GM19043 (cell line): ENCODE results near the gene ITGA2.
"Not testable (repeated sequence)": the region's sequence is repeated elsewhere in the genome, so short reads cannot be mapped to it uniquely, and the experiment has no call there.

Source experiments
- ATAC-seq: cut with Tn5 transposase; IDR thresholded peaks from one replicate; pipeline ENCODE4 v1.9.1; 2021; ENCODE audit warnings: low read depth; ENCODE audit not compliant: unreplicated experiment

Gene ITGA2

DNA sequence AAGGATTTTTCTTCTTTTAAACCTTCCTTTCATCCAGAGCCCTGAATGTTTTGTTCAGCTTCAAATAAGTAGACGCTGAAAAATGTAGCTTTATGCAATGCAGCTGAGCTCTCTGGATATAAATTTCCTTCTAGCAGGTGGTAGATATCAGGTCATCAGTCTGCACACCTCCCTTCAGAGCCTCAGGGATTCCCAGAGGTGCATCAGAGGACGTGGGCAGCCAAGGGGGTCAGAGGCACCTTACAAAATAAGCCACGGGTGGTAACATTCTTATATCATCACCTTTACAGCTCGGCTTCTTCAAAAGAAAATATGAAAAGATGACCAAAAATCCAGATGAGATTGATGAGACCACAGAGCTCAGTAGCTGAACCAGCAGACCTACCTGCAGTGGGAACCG lies 101.1 kb downstream of the ITGA2 start:
- ATAC-seq = no peak

GRCh38 chr5:53091289-53091688 lies 102.1 kb downstream of the ITGA2 start:
- no peak for ATAC-seq

DNA sequence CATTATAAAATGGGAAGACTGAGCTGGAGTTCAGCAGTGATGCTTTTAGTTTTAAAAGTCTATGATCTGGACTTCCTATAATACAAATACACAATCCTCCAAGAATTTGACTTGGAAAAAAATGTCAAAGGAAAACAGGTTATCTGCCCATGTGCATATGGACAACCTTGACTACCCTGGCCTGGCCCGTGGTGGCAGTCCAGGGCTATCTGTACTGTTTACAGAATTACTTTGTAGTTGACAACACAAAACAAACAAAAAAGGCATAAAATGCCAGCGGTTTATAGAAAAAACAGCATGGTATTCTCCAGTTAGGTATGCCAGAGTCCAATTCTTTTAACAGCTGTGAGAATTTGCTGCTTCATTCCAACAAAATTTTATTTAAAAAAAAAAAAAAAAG lies 103.1 kb downstream of the ITGA2 start:
- ATAC-seq = no peak

DNA sequence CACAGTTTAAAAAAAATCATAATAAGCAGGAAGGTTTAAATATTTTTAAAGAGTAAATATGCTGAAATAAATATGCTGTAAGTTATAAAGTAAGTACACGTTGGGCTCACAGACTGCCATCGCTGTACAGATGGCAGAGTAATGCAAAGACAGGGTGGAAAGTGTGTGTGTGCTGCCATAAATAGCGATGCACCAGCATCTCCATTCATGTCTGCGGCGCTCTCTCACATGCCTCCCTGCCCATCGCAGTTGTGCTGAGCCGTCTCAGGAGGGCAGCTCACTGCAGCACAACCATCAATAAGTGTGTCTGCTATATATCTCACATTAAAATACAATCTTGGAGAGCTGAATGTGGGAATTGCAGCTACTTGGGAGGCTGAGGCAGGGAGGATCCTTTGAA lies 106.1 kb downstream of the ITGA2 start:
- no peak for ATAC-seq

DNA sequence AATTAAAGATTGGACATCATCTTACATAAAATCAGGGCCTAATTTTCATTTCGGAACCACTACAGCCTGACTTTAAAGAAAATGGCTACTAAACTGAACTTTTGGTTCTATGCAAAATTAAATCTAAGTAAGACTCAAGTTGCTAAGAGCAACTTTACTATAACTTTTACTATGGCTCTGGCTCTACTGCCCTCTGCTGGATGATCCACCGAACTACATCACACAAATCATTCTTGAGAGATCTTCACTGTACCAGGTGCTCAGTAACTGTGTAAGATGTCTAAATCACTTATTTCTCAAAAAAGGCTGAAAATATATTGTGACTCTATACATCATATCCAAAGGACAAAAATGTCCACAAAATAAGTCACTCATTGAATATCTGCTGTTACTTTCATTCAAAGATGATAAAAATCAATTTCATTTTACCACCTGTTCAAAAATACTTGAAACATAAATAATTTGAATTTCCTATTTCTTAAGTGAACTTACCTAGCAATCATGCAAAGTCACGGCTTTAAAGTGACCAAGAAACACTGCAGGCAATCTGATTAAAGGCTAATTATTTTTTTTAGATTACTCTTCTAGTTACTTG lies 106.9 kb downstream of the ITGA2 start:
- ATAC-seq = peak; percentile 67

- ATAC-seq = peak; percentile 45
These were observed 110.4 kb downstream of the ITGA2 start for GRCh38 chr5:53099546-53099945.

DNA sequence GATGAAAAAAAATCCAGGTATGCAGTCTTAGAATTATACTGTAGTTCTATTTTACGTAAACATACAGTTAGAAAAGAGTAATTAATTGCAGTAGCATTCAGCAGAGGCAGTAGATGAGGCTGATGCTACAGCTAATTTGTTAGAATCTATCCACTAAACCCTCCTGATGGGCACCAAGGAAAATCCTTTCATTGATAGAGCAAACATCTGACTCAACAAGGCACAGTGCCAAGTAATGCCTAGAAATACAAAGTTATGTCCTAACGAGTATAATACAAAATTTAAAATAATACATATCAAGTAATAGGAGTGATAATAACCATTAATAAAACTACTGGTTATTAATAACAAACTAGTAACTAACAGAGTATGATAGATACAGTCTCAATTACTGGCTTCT lies 111.5 kb downstream of the ITGA2 start:
- no peak for ATAC-seq

- ATAC-seq = no peak
These were observed 116.6 kb downstream of the ITGA2 start for GRCh38 chr5:53105611-53106300.

- peak; percentile 7 for ATAC-seq
These were observed 119.9 kb downstream of the ITGA2 start for GRCh38 chr5:53109056-53109442.

DNA sequence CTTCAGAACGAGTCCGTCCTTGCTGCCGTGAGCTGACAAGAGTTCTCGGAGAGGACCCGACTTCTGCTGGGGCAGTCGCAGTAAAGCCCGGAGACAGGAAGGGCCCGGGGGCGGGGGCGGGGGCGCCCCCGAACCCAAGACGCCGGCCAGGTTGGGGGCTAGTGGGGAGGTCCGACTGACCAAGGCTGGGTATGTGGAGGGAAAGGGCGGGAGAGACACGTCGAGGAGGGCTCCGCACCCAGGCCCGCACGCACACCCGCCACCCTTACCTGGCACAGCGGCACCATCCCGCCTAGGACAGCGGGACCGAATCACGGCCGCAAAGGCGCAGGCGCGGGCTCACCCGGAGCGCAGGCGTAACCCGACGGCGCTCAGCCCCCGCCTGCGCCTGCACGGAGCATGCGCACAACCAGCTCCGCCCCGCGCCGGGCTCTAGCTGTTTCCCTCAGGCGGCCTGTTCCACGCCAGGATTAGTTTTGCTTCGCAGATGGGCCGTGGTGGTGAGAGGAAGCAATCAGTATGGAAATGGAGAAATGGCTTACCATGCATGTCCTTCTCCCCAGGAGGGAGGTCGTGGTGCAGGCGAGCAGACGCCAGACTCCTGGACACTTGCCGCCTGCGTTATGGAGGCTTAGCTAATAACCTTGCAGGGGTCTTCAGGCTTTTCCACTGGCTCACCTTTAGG lies 120.4 kb downstream of the ITGA2 start, which contains the start of gene MOCS2:
Gene MOCS2, minus strand, starts transcription at position 315 of the 685 bp plus-strand sequence. CDS start 2,583 bp downstream, outside the sequence.
- peak; percentile 95 for ATAC-seq

DNA sequence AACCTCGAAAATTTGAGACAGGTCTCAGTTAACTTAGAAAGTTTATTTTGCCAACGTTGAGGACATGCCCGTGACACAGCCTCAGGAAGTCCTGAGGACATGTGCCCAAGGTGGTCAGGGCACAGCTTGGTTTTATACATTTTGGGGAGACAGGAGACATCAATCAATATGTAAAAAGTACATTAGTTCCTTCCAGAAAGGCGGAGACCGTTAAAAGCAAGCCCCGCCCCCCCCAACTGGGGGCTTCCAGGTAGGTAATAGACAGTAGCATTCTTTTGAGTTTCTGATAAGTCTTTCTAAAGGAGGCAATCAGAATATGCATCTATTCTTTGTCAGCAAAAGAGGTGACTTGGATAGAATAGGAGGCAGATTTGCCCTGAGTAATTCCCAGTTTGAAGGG lies 121.0 kb downstream of the ITGA2 start:
- no peak for ATAC-seq

DNA sequence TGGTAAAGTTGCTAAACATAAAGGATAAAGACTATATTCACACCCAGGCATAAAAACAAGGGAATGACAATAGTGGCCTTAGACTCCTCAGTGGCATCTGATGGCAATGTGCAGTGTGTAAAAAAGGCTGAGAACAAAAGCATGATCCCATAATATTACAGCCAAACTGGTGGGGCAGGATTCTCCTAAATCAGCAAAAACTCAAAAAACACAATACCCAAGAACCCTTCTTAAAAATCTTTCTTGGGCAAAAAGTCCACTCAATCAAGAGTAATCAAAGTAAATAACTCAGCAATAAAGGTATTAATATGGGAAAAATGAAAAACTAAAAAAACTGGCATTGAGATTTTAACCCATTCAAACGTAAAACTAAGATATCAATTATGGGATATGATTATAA lies 122.0 kb downstream of the ITGA2 start:
- ATAC-seq = no peak

- ATAC-seq = not testable (repeated sequence)
These were observed 123.2 kb downstream of the ITGA2 start for GRCh38 chr5:53112307-53112706.

- ATAC-seq = no peak
These were observed 123.8 kb downstream of the ITGA2 start for GRCh38 chr5:53112909-53113308.

- no peak for ATAC-seq
These were observed 124.8 kb downstream of the ITGA2 start for GRCh38 chr5:53113947-53114346.

- no peak for ATAC-seq
These were observed 125.8 kb downstream of the ITGA2 start for GRCh38 chr5:53114988-53115387.

- ATAC-seq = no peak
These were observed 127.4 kb downstream of the ITGA2 start for GRCh38 chr5:53116597-53116996.

- ATAC-seq = no peak
These were observed 129.7 kb downstream of the ITGA2 start for GRCh38 chr5:53118879-53119278.

GRCh38 chr5:53120165-53120564 lies 131.0 kb downstream of the ITGA2 start:
- no peak for ATAC-seq

DNA sequence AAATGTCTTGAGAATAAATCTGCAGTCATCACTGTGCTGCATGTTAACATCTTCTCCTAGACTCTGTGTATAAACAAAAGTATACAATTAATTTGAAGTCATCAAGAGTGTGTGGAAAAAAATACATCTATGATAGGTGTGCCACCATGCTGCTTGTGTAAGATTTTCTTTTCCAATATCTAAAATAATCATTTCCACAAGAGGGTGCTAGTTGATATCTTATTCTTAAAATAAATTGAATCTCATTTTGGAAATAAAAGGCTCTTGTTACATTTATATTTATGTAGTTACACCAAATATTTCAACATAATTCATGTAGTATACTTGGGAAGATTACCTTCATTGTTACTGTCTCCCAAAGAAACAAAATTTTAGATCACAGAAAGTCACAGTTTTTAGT lies 134.6 kb downstream of the ITGA2 start:
- ATAC-seq = no peak

DNA sequence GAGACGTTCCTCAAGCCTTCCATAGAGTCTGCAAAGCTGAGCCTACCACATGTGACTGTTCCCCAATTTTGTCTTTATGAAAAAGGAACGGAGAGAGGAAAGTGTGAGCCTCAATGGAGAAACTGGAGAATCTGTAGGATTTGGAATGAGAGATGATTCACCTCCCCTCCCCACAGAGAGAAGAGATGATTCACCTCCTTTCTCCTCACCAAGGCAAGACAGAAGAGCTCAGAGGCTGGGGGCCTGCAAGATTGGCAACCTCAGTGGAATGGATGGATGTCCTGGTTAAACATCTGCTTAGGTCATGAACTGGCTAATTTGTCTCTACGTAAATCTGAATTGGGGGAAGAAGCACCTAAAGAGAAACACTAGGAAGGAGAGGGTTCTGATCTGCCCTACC lies 137.4 kb downstream of the ITGA2 start:
- no peak for ATAC-seq

DNA sequence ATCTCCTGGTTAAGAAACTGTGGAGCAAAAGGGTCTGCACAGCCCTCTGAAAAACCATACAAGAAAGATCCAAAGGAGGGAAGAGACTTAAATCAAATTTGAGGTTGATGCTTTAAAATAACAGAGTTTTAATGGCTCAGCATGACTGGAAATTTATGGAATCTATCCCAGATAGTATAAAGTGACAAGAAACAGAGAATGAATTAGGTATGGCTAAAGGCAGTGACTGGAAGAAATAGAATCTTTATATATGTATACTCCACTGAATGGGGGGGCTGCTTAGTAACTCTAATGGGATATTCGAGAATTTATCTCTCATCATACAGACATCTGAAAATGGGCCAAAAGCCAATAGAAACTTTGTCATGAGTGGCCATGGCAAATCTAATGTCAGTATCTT lies 138.0 kb downstream of the ITGA2 start:
- no peak for ATAC-seq
